SU-DHL-6 (cell line): ENCODE measurements around the gene LHX1.

Experiments used
- H2AFZ ChIP-seq: fragments of 200-600 bp; sonication (generic); 2 replicates; pipeline ENCODE4 v1.6.1; 2014; ENCODE audit warnings: low read depth, mild to moderate bottlenecking, moderate library complexity, mixed read lengths, antibody characterized with exemption, low read length; ENCODE audit not compliant: severe bottlenecking
- H3F3A ChIP-seq: fragments of 200-600 bp; shearing (Covaris generic); 2 replicates; pipeline ENCODE4 v1.6.0; 2016; ENCODE audit warnings: antibody characterized with exemption, mild to moderate bottlenecking; ENCODE audit not compliant: insufficient read depth
- H3K27ac ChIP-seq: fragments of 200-600 bp; sonication (generic); 2 replicates; pipeline ENCODE4 v1.5.1; 2016; ENCODE audit warnings: low read depth, mild to moderate bottlenecking, low read length, moderate library complexity, mixed read lengths
- H3K27me3 ChIP-seq: fragments of 200-600 bp; sonication (generic), shearing (Covaris generic); 2 replicates; pipeline ENCODE4 v1.6.0; 2014; ENCODE audit warnings: mild to moderate bottlenecking, low read length
- H3K36me3 ChIP-seq: fragments of 200-600 bp; sonication (generic); 2 replicates; pipeline ENCODE4 v1.6.1; 2014; ENCODE audit warnings: mild to moderate bottlenecking, low read length, mixed read lengths
- H3K4me2 ChIP-seq: fragments of 300-600, 200-600 bp; shearing (Covaris generic), sonication (generic); 2 replicates; pipeline ENCODE4 v1.6.0; 2014; ENCODE audit warnings: low read length, low read depth, mild to moderate bottlenecking; ENCODE audit not compliant: poor library complexity, severe bottlenecking
- H3K4me3 ChIP-seq: fragments of 200-600 bp; sonication (generic); 2 replicates; pipeline ENCODE4 v1.5.1; 2014; ENCODE audit warnings: antibody characterized with exemption, low read length, mild to moderate bottlenecking, mixed read lengths; ENCODE audit not compliant: insufficient read depth, poor library complexity, severe bottlenecking
- H3K79me2 ChIP-seq: fragments of 200-600 bp; sonication (generic); 2 replicates; pipeline ENCODE4 v1.6.1; 2014; ENCODE audit warnings: mild to moderate bottlenecking, low read length, moderate library complexity; ENCODE audit not compliant: insufficient read depth
- H3K9ac ChIP-seq: fragments of 200-600 bp; sonication (generic); 2 replicates; pipeline ENCODE4 v1.7.0; 2014; ENCODE audit warnings: mild to moderate bottlenecking, low read length
- H3K9me2 ChIP-seq: fragments of 200-600 bp; sonication (generic); replicated peaks from 2 replicates; pipeline ENCODE4 v1.6.1; 2014; ENCODE audit warnings: low read length; ENCODE audit not compliant: insufficient read depth
- H3K9me3 ChIP-seq: fragments of 200-600 bp; sonication (generic); 2 replicates; pipeline ENCODE4 v1.6.1; 2014; ENCODE audit warnings: low read length, mixed read lengths; ENCODE audit not compliant: insufficient read depth
- H4K20me1 ChIP-seq: fragments of 200-600 bp; sonication (generic); 2 replicates; pipeline ENCODE4 v1.6.1; 2014; ENCODE audit warnings: low read depth, mild to moderate bottlenecking, antibody characterized with exemption, low read length, moderate library complexity, mixed read lengths
- CTCF ChIP-seq: fragments of 200-600 bp; sonication (generic); IDR thresholded peaks from one replicate; pipeline ENCODE4 v1.5.1; 2017; ENCODE audit warnings: antibody characterized with exemption, mild to moderate bottlenecking, low read length, moderate library complexity; ENCODE audit not compliant: insufficient read depth, poor library complexity, severe bottlenecking
- EZH2phosphoT487 ChIP-seq: fragments of 200-600 bp; sonication (generic), shearing (Covaris generic); conservative IDR thresholded peaks from 2 replicates; pipeline ENCODE4 v1.6.1; 2018; ENCODE audit warnings: mild to moderate bottlenecking, antibody characterized with exemption, low read length, moderate library complexity, mixed read lengths

The LHX1 gene

GRCh38 chr17:36978810-36979564, 41.7 kb downstream of the LHX1 start:
- Histone ChIP-seq H3K9me2 (no peaks in the 10 kb centered on the region), H3K27ac (no peak overlapping the region), H3K4me3 (no peak overlapping the region), H4K20me1 (peaks cover 22% of the 10 kb centered on the region), H3F3A (0 out of 2 replicates have a peak, but pooled peaks cover 6% of the 10 kb centered on the region), H3K79me2 (peaks cover 90% of the 10 kb centered on the region), H3K36me3 (peaks cover 17% of the 10 kb centered on the region; the same call in 1 of the 2 replicates), H3K9ac (no peak overlapping the region), H2AFZ (no peak overlapping the region), H3K27me3 (no peaks in the 10 kb centered on the region), H3K9me3 (no peaks in the 10 kb centered on the region), H3K4me2 (no peak overlapping the region)
- TF ChIP-seq EZH2phosphoT487 (no peak), CTCF (no peak)

DNA sequence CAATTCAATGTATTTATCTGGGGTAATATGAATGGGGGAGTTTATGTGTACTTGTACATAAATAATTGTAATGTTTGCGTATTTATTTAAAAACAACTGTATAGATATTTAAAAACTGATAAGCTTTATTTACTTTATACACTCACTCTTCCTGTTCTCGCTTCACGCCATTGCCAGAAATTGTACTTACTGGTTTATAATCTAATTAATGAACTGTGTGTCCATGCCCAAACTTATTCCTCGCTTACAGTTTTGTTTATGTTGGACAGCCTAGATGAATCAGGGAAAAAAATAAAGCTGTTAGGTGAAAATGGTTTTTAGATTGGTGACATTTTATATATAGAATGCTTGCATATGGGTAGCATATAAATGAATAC, 42.3 kb downstream of the LHX1 start:
- H3K27ac ChIP-seq: no peak overlapping the region
- peaks cover 16% of the 10 kb centered on the region; the same call in 1 of the 2 replicates for H3K36me3 ChIP-seq
- 0 out of 2 replicates have a peak, but pooled peaks cover 6% of the 10 kb centered on the region for H3F3A ChIP-seq
- H3K4me2 ChIP-seq: no peak overlapping the region
- peaks cover 19% of the 10 kb centered on the region; the same call in 1 of the 2 replicates for H4K20me1 ChIP-seq
- H3K9me2 ChIP-seq: no peaks in the 10 kb centered on the region
- H3K9me3 ChIP-seq: no peaks in the 10 kb centered on the region
- TF ChIP-seq CTCF: no peak
- no peak for TF ChIP-seq EZH2phosphoT487
- no peak overlapping the region for H3K9ac ChIP-seq
- H2AFZ ChIP-seq: no peak overlapping the region
- H3K27me3 ChIP-seq: no peaks in the 10 kb centered on the region
- H3K79me2 ChIP-seq: peaks cover 86% of the 10 kb centered on the region
- H3K4me3 ChIP-seq: no peak overlapping the region

GRCh38 chr17:36980280-36980761, 43.0 kb downstream of the LHX1 start:
- Histone ChIP-seq H3K9me3 (no peaks in the 10 kb centered on the region), H3F3A (0 out of 2 replicates have a peak, but pooled peaks cover 6% of the 10 kb centered on the region), H4K20me1 (peaks cover 16% of the 10 kb centered on the region; the same call in 1 of the 2 replicates), H3K9ac (no peak overlapping the region), H3K9me2 (no peaks in the 10 kb centered on the region), H3K4me3 (no peak overlapping the region), H3K27me3 (no peaks in the 10 kb centered on the region), H2AFZ (no peak overlapping the region), H3K27ac (no peak overlapping the region), H3K79me2 (peaks cover 79% of the 10 kb centered on the region), H3K4me2 (no peak overlapping the region), H3K36me3 (peaks cover 12% of the 10 kb centered on the region; the same call in 1 of the 2 replicates)
- TF ChIP-seq EZH2phosphoT487: no peak
- no peak for TF ChIP-seq CTCF
